CD4-positive, alpha-beta memory T cell (primary cell): ENCODE results near the gene NOTCH3. TPM values are rescaled to one million over a fixed set of nuclear protein-coding genes. Genes with fewer than 3 reads are reported as not detected.

Source experiments
- CTCF ChIA-PET: fragments of 350-600 bp; sonication (Branson Sonifier 250); formaldehyde crosslinking; loops from one replicate; lab custom pipeline; 2021; ENCODE audit warnings: inconsistent platforms; ENCODE audit not compliant: partially characterized antibody; lab: Charles Lee
- POLR2A ChIA-PET: fragments of 350-600 bp; sonication (Branson Sonifier 250); formaldehyde crosslinking; loops from one replicate; lab custom pipeline; 2021; ENCODE audit not compliant: partially characterized antibody; lab: Charles Lee
- DNase-seq, 5 donors: peaks; one replicate each; pipeline versions ENCODE4 v3.0.0 to v3.0.0-alpha.2; 2020 to 2022; ENCODE audit warnings: mixed read lengths in 1 of 5
- H3K27ac ChIP-seq: one replicate; pipeline ENCODE4 v1.7.0; 2013; ENCODE audit warnings: low read depth, low read length
- H3K27me3 ChIP-seq: 2 replicates; pipeline ENCODE4 v1.7.0; 2013; ENCODE audit warnings: mild to moderate bottlenecking, low read length, moderate library complexity; ENCODE audit not compliant: insufficient read depth
- H3K36me3 ChIP-seq: 2 replicates; pipeline ENCODE4 v1.7.0; 2013; ENCODE audit warnings: mild to moderate bottlenecking, low read length, moderate library complexity; ENCODE audit not compliant: insufficient read depth
- H3K4me1 ChIP-seq: 2 replicates; pipeline ENCODE4 v1.7.0; 2013; ENCODE audit warnings: mild to moderate bottlenecking, low read length, moderate library complexity; ENCODE audit not compliant: insufficient read depth
- H3K4me3 ChIP-seq, 2 donors: one replicate each; pipeline ENCODE4 v1.7.0; 2013; ENCODE audit warnings: low read length in 2 of 2, mild to moderate bottlenecking in 1 of 2
- H3K9me3 ChIP-seq, 2 donors: one replicate each; pipeline ENCODE4 v1.7.0; 2013; ENCODE audit warnings: low read length in 2 of 2, control low read depth in 1 of 2; ENCODE audit not compliant: control insufficient read depth in 1 of 2
- H3K27ac Mint-ChIP-seq, 7 donors: one replicate each; pipeline ENCODE4 v1.8.0; 2020 to 2021; ENCODE audit warnings: mixed read lengths in 7 of 7, mild to moderate bottlenecking in 6 of 7, inconsistent platforms in 3 of 7, moderate library complexity in 3 of 7
- H3K27me3 Mint-ChIP-seq, 2 donors: one replicate each; pipeline ENCODE4 v1.8.0; 2020 to 2021; ENCODE audit warnings: mixed read lengths in 2 of 2
- H3K36me3 Mint-ChIP-seq, 2 donors: one replicate each; pipeline ENCODE4 v1.8.0; 2020 to 2021; ENCODE audit warnings: mixed read lengths in 2 of 2, inconsistent platforms in 1 of 2, mild to moderate bottlenecking in 1 of 2
- H3K4me1 Mint-ChIP-seq, 4 donors: one replicate each; pipeline ENCODE4 v1.8.0; 2020 to 2021; ENCODE audit warnings: mixed read lengths in 4 of 4, mild to moderate bottlenecking in 1 of 4
- H3K4me3 Mint-ChIP-seq, 8 donors: one replicate each; pipeline ENCODE4 v1.8.0; 2020 to 2021; ENCODE audit warnings: mixed read lengths in 8 of 8, mild to moderate bottlenecking in 7 of 8, moderate library complexity in 6 of 8, inconsistent platforms in 3 of 8
- H3K9me3 Mint-ChIP-seq, 8 donors: one replicate each; pipeline ENCODE4 v1.8.0; 2020 to 2021; ENCODE audit warnings: mixed read lengths in 8 of 8, mild to moderate bottlenecking in 5 of 8, inconsistent platforms in 3 of 8, moderate library complexity in 1 of 8
- intact Hi-C: fragments of 100-400 bp; cut with micrococcal nuclease; formaldehyde crosslinking; loops from one replicate; pipeline ENCODE4 v1.15.1; 2023
- polyA plus RNA-seq, 2 donors: library from polyadenylated mRNA; unstranded; fragments of 300-500 nt; fragmentation: Illumina TruSeq; gene quantifications; one replicate each; pipeline ENCODE4 v1.2.3, GENCODE V29; 2021
- total RNA-seq, 2 experiments: library from RNA; stranded (reverse); gene quantifications; one replicate each; pipeline ENCODE4 v1.2.3, GENCODE V29; 2021

The NOTCH3 gene
- total and polyA plus RNA-seq, 4 experiments from 2014 or later = 0.14 to 0.23 TPM; not detected in 2

GRCh38 chr19:15124572-15125231, 76.1 kb downstream of the NOTCH3 start:
- Mint-ChIP-seq H3K27ac (peak overlapping the region; percentile 95 to 100 (median 98)), H3K36me3 (peaks cover 17 to 37% of the 10 kb centered on the region in 2 donors), H3K4me1 (peaks cover 14 to 40% (median 29%) of the 10 kb centered on the region in 4 donors), H3K4me3 (peak overlapping the region; percentile 91 to 99 (median 98)), H3K9me3 (no peaks in the 10 kb centered on the region), H3K27me3 (peaks cover 0 to 2% of the 10 kb centered on the region in 2 donors)
- peak overlapping the region; percentile 90 for H3K27ac ChIP-seq
- no peaks in the 10 kb centered on the region for H3K9me3 ChIP-seq
- no peaks in the 10 kb centered on the region for H3K27me3 ChIP-seq
- CTCF ChIA-PET = interaction anchor here (0.7 to 1.9 kb wide), 3 partner anchors 23 to 450 kb away, joined by 3 to 7 read pairs (median 3); no protein-coding TSS in a partner anchor
- intact Hi-C loops = loop anchor here (1.0 kb wide), 2 partner anchors 26 to 295 kb away; no protein-coding TSS in a partner anchor
- POLR2A ChIA-PET = interaction anchor here (1.0 kb wide), 2 partner anchors 255 to 294 kb away, joined by 3 to 5 read pairs; partner anchors contain the start of genes AKAP8 and AKAP8L
- peak overlapping the region; percentile 86 to 89 for H3K4me3 ChIP-seq
- H3K36me3 ChIP-seq = peaks cover 10% of the 10 kb centered on the region
- peaks cover 24% of the 10 kb centered on the region for H3K4me1 ChIP-seq
- DNase-seq = peak in 2 of 5 donors; percentile 10 to 20

DNA sequence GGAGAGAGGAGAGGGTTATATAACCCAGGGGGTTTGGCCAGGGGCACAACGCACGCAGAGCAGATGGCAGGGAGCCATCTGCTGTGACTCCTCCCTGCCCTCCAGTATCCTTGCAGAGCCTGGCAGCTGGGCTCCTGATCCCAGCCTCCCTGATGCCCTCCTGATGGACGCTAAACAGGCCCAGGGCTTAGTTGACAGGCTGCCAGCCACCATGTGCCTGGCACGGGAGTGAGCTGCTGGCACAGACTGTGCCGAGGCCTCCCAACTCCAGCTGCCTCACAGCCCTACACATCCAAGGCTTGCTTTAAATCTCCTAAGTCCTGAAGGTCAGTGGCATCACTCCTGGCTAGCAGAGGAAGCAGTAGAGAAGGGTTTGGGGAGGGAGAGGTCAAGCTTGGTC, 76.9 kb downstream of the NOTCH3 start:
- Histone ChIP-seq H3K36me3 (peaks cover 11% of the 10 kb centered on the region), H3K27me3 (no peaks in the 10 kb centered on the region), H3K4me1 (peaks cover 17% of the 10 kb centered on the region), H3K4me3 (no peak overlapping the region), H3K27ac (peak overlapping the region; percentile 90), H3K9me3 (no peaks in the 10 kb centered on the region)
- ChIA-PET CTCF (interaction anchor here (1.1 kb wide), 1 partner anchor 23 kb away, joined by 3 read pairs; no protein-coding TSS in a partner anchor), POLR2A (interaction anchor here (0.5 to 1.0 kb wide), 3 partner anchors 55 to 295 kb away, joined by 3 to 5 read pairs (median 3); partner anchors contain the start of genes AKAP8 and AKAP8L)
- DNase-seq = no peak
- Mint-ChIP-seq H3K36me3 (peaks cover 20 to 44% of the 10 kb centered on the region in 2 donors), H3K4me3 (peak overlapping the region; percentile 91 to 99 (median 98)), H3K4me1 (peaks cover 11 to 32% (median 23%) of the 10 kb centered on the region in 4 donors), H3K27me3 (peaks cover 0 to 1% of the 10 kb centered on the region in 2 donors), H3K27ac (peak overlapping the region; percentile 8 to 100 (median 98)), H3K9me3 (no peaks in the 10 kb centered on the region)
- intact Hi-C loops = no loop called here

GRCh38 chr19:15123031-15123890, 77.5 kb downstream of the NOTCH3 start:
- peak overlapping the region in 6 of 7 donors; percentile 8 to 95 (median 59) for H3K27ac Mint-ChIP-seq
- no peaks in the 10 kb centered on the region for H3K27me3 Mint-ChIP-seq
- peaks cover 11 to 30% (median 21%) of the 10 kb centered on the region in 4 donors for H3K4me1 Mint-ChIP-seq
- POLR2A ChIA-PET = no interaction called here
- DNase-seq = no peak
- H3K4me3 Mint-ChIP-seq = peak overlapping the region in 6 of 8 donors; percentile 29 to 99 (median 57)
- CTCF ChIA-PET = interaction anchor here (1.1 kb wide), 1 partner anchor 22 kb away, joined by 3 read pairs; no protein-coding TSS in a partner anchor
- Histone ChIP-seq H3K4me1 (peaks cover 16% of the 10 kb centered on the region), H3K27ac (no peak overlapping the region), H3K27me3 (no peaks in the 10 kb centered on the region), H3K36me3 (peaks cover 13% of the 10 kb centered on the region), H3K9me3 (no peaks in the 10 kb centered on the region), H3K4me3 (no peak overlapping the region)
- intact Hi-C loops = no loop called here
- peaks cover 27 to 50% of the 10 kb centered on the region in 2 donors for H3K36me3 Mint-ChIP-seq
- no peaks in the 10 kb centered on the region for H3K9me3 Mint-ChIP-seq

- no peak overlapping the region for H3K27ac ChIP-seq
- Mint-ChIP-seq H3K27me3 (no peaks in the 10 kb centered on the region), H3K27ac (no peak overlapping the region), H3K9me3 (no peaks in the 10 kb centered on the region), H3K4me3 (peak overlapping the region in 1 of 8 donors; percentile 42), H3K36me3 (peaks cover 32 to 57% of the 10 kb centered on the region in 2 donors), H3K4me1 (peaks cover 11 to 30% (median 18%) of the 10 kb centered on the region in 4 donors)
- no peak overlapping the region for H3K4me3 ChIP-seq
- H3K36me3 ChIP-seq = peaks cover 20% of the 10 kb centered on the region
- intact Hi-C loops = no loop called here
- H3K27me3 ChIP-seq = no peaks in the 10 kb centered on the region
- no peaks in the 10 kb centered on the region for H3K9me3 ChIP-seq
- CTCF ChIA-PET = no interaction called here
- peaks cover 16% of the 10 kb centered on the region for H3K4me1 ChIP-seq
- no peak for DNase-seq
- POLR2A ChIA-PET = no interaction called here
Observed at GRCh38 chr19:15122331-15123030, 78.3 kb downstream of the NOTCH3 start.

DNA sequence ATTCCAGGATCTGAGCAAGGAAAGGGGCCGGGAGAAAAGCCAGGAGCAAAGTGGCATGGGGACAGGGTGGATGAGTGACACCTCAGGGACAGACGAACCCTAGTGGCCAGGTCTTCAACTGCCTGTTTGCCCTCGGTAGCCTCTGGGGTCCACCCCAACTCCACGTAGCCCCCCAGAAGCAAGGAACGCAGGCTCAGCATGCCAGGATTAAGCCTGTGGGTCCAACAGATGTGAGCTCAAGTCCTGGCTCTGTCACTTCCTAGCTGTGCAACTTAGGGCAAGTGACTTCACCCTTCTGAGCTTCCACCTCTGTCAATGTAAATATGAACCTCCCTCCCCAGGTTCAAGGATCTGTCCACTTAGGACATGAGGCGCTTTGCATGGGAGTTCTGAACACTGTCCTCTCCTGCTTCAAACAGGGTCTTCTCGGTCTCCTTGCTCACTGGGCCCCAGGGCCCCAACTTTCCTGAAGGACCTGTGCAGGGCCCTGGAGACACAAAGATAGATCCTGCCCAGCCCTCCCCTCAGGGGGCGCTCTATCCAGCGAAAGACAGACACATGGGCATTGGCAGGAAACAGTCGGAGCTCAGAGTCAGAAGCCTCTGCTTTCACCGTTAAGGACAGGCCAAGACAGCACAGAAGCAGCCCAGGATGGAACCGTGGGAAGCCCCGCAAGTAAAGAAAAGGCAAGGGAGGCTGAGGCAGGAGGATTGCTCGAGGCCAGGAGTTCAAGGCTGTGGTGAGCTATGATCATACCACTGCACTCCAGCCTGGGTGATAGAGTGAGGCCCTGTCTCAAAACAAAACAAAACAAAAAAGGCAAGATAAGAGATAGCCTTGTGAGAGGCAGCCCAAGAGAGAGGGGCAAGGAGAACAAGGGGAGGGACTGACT, 80.4 kb downstream of the NOTCH3 start:
- peaks cover 12% of the 10 kb centered on the region for H3K4me1 ChIP-seq
- intact Hi-C loops = no loop called here
- DNase-seq = no peak
- POLR2A ChIA-PET = no interaction called here
- peak overlapping the region in 3 of 7 donors; percentile 72 to 74 (median 73) for H3K27ac Mint-ChIP-seq
- CTCF ChIA-PET = no interaction called here
- H3K9me3 Mint-ChIP-seq = no peaks in the 10 kb centered on the region
- peaks cover 36 to 59% of the 10 kb centered on the region in 2 donors for H3K36me3 Mint-ChIP-seq
- H3K27ac ChIP-seq = no peak overlapping the region
- peaks cover 26% of the 10 kb centered on the region for H3K36me3 ChIP-seq
- no peaks in the 10 kb centered on the region for H3K9me3 ChIP-seq
- H3K27me3 Mint-ChIP-seq = no peaks in the 10 kb centered on the region
- peaks cover 9 to 20% (median 14%) of the 10 kb centered on the region in 4 donors for H3K4me1 Mint-ChIP-seq
- no peaks in the 10 kb centered on the region for H3K27me3 ChIP-seq
- H3K4me3 ChIP-seq = no peak overlapping the region
- peak overlapping the region in 1 of 8 donors; percentile 39 for H3K4me3 Mint-ChIP-seq

DNA sequence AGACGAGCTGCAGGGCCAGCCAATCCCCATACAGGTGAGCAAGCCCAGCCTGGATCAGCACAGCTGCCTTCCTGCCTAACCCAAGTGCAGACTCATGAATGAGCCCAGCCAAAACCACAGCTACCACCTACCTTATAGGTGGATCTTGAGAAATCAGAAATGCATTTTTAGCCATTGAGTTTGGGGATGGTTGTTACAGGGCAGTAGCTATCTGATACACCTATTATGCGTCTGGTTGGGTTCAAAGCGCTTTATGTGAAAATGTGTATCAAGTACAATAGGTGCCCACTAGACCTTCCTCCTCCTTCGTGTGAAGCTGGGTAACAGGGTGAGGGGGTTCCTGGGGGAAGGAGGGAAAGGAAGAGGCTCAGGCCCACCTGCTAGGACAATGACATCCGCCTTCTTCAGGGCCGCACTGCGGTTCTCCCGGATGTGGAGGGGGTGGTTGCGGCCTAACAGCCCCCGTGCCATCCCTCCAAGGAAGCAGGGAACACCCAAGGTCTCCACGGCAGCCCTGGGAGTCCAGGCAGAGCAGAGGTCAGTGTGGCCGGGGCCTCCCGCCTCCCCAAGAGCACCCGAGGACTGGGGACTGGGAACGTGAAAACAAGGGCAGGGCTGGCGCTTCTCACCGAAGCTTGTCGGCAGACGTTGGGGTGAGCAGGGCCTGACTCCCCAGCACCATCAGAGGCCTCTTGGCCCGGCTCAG, 81.9 kb downstream of the NOTCH3 start:
- CTCF ChIA-PET = no interaction called here
- Mint-ChIP-seq H3K27me3 (no peaks in the 10 kb centered on the region), H3K36me3 (peaks cover 36 to 55% of the 10 kb centered on the region in 2 donors), H3K4me1 (peaks cover 0 to 5% (median 3%) of the 10 kb centered on the region in 4 donors), H3K27ac (peak overlapping the region in 1 of 7 donors; percentile 12), H3K9me3 (no peaks in the 10 kb centered on the region), H3K4me3 (no peak overlapping the region)
- Histone ChIP-seq H3K36me3 (peaks cover 26% of the 10 kb centered on the region), H3K9me3 (no peaks in the 10 kb centered on the region), H3K27me3 (no peaks in the 10 kb centered on the region), H3K4me1 (peaks cover 2% of the 10 kb centered on the region), H3K27ac (no peak overlapping the region), H3K4me3 (no peak overlapping the region)
- POLR2A ChIA-PET = no interaction called here
- intact Hi-C loops = no loop called here
- no peak for DNase-seq
